AG04449 (cell line): ENCODE results near the gene CES2.

Source experiments
- CTCF ChIA-PET: fragments of 350-600 bp; formaldehyde crosslinking; extraction: SDS; loops from one replicate; lab custom pipeline; 2021; ENCODE audit warnings: antibody characterized with exemption; lab: Yijun Ruan, JAX
- POLR2A ChIA-PET: fragments of 400-600, 350-600 bp; formaldehyde crosslinking; extraction: SDS; loops from one replicate; lab custom pipeline; 2020; ENCODE audit warnings: antibody characterized with exemption, inconsistent platforms; lab: Yijun Ruan, JAX
- DNase-seq: peaks from one replicate; pipeline ENCODE4 v3.0.0-alpha.2; 2010; ENCODE audit warnings: low read depth, low spot score
- H3K4me3 ChIP-seq: 2 replicates; pipeline ENCODE4 v1.5.1; 2011; ENCODE audit warnings: low read depth, mild to moderate bottlenecking, control low read depth, low read length
- TF ChIP-seq, protein P1 (sequence below): IDR thresholded peaks from one replicate; pipeline ENCODE4 v1.5.1; 2011; ENCODE audit warnings: mild to moderate bottlenecking, moderate library complexity, low read length, control low read depth, inconsistent platforms; ENCODE audit not compliant: insufficient read depth; ENCODE audit errors: missing control alignments

The CES2 gene

DNA sequence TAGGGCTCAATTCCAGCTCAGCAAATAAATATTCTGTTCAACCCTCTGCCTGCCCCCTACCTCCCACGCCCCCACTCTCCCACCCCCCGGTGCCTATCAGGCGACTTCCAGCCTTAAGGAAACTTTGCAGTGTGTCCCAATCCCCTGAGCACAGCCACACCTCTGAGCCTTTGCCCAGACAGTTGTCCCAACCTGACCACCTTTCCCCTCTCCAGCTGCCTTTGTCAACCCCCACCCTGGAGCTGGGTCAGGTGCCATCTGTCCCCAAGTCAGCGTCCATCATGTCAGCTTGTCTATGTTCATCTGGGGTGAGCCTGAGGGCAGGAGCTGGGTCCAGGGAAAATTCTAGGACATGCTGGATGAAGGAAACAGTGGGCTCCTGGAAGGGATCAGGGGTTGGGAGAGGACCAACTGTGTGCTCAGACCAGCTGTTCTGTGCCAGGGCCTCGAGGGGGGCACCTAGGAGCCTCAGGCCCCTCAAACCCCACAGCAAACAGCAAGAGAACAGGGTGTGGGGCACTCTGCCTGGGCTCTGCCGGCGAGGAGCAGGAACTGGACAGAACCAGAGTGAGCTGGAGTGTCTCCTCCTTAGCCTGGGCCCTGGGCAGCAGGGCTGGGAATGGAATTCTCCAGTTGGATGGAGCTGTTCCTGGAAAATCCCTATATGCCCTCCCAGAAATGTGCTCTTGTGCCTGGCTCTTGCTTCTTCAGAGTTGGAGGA, 34.4 kb upstream of the CES2 start:
- ChIA-PET POLR2A (no interaction called here), CTCF (interaction anchor here (2.2 to 24.6 kb wide), 3 partner anchors 9 to 43 kb away, joined by 6 to 350 read pairs (median 100); partner anchors contain the start of genes CDH16 and RRAD)
- DNase-seq: no peak
- H3K4me3 ChIP-seq: no peak overlapping the region
- TF ChIP-seq, protein P1, sequence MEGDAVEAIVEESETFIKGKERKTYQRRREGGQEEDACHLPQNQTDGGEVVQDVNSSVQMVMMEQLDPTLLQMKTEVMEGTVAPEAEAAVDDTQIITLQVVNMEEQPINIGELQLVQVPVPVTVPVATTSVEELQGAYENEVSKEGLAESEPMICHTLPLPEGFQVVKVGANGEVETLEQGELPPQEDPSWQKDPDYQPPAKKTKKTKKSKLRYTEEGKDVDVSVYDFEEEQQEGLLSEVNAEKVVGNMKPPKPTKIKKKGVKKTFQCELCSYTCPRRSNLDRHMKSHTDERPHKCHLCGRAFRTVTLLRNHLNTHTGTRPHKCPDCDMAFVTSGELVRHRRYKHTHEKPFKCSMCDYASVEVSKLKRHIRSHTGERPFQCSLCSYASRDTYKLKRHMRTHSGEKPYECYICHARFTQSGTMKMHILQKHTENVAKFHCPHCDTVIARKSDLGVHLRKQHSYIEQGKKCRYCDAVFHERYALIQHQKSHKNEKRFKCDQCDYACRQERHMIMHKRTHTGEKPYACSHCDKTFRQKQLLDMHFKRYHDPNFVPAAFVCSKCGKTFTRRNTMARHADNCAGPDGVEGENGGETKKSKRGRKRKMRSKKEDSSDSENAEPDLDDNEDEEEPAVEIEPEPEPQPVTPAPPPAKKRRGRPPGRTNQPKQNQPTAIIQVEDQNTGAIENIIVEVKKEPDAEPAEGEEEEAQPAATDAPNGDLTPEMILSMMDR: no peak

DNA sequence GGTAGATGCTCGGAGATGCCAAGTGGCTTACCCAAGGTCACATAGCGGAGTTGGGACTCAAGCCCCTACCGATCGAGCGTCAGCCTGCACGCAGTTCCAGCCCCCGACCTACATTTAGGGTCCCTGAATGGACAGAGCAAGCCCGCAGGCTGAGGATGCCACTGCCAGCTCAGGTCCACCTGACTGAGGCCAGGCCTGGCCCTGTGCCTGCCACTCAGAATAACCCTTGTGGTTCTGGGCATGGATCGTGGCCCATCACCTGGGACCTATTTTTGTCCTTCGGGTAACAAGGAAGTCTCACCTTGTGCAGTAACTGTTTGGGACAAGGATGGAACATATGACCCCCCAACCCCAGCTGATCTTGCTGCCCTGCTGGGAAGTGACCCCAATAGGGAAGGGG, 33.7 kb upstream of the CES2 start:
- TF ChIP-seq, protein P1: no peak
- no peak overlapping the region for H3K4me3 ChIP-seq
- no peak for DNase-seq
- ChIA-PET CTCF (interaction anchor here (2.2 to 24.6 kb wide), 3 partner anchors 8 to 42 kb away, joined by 6 to 350 read pairs (median 100); partner anchors contain the start of genes CDH16 and RRAD), POLR2A (no interaction called here)

DNA sequence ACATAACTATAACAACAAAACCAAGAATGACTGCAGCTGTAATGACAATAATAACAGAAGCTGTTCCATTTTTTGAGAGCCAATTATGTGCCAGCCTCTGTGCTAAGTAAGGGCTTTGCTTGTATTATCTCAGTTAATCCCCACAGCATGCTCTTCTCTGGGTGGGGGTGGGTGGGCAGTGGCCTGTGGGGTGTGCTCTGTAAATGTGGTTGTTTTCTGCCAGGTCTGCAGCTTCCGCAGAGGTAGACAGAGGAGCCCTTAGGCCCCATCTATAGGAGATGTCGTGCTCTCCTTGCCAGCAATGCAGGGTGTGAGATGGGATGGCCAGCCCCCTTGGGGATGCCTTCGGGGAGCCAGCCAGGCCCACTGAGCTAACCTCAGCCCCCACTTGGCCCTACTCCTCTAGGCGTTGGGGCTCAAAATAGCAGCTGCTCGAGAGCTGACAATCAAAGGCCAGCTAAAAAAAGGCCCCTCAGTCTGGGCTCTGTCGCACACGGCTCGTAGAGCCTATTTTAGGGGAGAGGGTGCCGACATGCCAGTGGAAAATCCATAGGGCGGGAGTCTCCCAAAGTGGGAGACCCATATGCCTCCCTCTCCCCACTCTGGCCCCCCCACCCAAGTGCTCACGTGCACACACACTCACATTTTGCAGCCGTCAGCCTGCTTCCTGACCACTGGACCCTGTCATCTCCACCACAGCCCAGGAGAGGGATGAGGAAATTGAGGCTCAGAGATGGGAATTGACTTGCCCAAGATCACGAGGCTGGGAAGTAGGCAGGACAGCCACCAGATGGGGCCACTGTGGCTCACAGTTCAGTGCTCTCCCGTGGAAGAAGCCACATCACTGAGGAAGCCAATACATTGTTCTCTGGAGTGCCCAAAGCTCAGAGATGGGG, 32.4 kb upstream of the CES2 start:
- no peak overlapping the region for H3K4me3 ChIP-seq
- ChIA-PET POLR2A (interaction anchor here (1.2 kb wide), 1 partner anchor 21 kb away, joined by 3 read pairs; no protein-coding TSS in a partner anchor), CTCF (interaction anchor here (0.8 to 24.6 kb wide), 10 partner anchors 8 to 252 kb away, joined by 3 to 350 read pairs (median 4); partner anchors contain the start of genes CDH16, CIAO2B and RRAD)
- TF ChIP-seq, protein P1: no peak
- DNase-seq: no peak

DNA sequence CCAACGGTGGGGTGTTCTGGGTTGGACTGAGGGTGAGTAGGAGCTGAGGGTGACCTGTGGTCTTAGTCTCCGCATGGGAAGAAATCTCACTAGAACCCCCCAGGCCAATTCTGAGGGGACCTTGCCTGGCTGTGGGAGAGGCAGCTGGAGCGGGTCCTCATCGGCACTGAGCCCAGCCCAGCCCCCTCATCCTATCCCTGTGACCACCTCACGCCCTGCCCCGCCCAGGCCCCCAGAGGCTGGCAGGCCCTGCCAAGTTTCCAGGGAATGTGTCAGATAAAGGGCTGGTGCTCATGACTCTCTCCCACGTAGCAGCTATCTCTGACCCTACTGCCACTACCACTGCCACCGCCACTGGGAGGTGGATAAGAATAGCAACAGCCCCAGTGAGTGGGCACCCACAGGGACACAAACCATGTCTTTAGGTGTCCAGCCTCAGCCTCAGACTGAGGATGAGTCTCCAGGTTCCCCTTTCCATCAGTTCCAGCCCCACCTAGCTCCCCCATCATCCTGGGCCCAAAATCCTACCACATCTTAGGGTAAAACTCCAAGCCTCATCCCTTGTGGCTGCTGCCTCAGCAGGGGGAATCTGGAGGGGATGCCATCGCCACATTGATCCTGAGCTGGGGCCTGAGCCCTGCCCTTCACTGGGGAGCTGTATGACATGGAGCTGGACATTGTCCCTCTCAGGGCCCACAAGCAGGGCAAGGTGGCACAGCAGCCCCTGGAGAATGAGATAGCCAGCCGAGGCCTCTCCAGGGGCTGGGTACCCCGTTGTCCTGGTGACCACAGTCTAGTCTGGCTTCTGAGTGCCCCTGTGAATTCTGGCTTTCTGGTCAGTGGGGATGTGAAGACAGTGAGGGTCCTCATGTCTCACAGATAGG, 31.5 kb upstream of the CES2 start:
- POLR2A ChIA-PET: interaction anchor here (1.2 kb wide), 1 partner anchor 22 kb away, joined by 3 read pairs; no protein-coding TSS in a partner anchor
- CTCF ChIA-PET: interaction anchor here (0.7 to 24.6 kb wide), 10 partner anchors 8 to 253 kb away, joined by 3 to 350 read pairs (median 4); partner anchors contain the start of genes CDH16, CES3 and RRAD
- no peak for DNase-seq
- H3K4me3 ChIP-seq: no peak overlapping the region
- TF ChIP-seq, protein P1: no peak

DNA sequence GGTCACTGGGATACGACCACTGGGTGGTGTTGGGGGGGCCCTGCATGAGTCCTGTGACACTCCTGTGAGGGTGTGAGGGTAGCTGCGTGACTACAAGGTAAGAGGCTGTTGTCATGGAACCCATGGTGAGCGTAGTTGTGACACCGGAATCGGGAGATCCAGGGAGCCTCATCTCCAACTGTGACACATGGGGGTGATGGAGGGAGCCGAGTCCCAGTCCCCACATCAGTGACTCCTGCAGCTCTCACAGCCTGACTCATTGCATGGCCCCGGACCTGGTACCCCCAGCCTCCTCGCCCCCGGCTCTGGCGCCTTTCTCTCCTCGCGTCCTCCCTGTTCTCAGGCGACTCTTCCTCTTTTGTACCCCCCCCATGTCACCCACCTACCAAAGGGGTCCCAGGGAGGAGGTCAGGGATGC, 30.9 kb upstream of the CES2 start:
- CTCF ChIA-PET: interaction anchor here (0.7 to 24.6 kb wide), 8 partner anchors 9 to 254 kb away, joined by 3 to 350 read pairs (median 4); partner anchors contain the start of genes CDH16, CES3 and RRAD
- POLR2A ChIA-PET: no interaction called here
- TF ChIP-seq, protein P1: no peak
- H3K4me3 ChIP-seq: no peak overlapping the region
- no peak for DNase-seq
